ENCODE measurements around the gene ARHGAP23. TPM values are rescaled to one million over a fixed set of nuclear protein-coding genes. Genes with fewer than 3 reads are reported as not detected.
"Not testable (repeated sequence)": the region's sequence is repeated elsewhere in the genome, so short reads cannot be mapped to it uniquely, and the experiment has no call there.

ARHGAP23 gene
- total RNA-seq, 1 experiment from 2014 or later: 4.6 TPM

- DNase-seq (ENCODE audit: low read depth): no peak
These were observed 82.3 kb downstream of the ARHGAP23 start for GRCh38 chr17:38510421-38511149.

GRCh38 chr17:38511150-38512108, 83.2 kb downstream of the ARHGAP23 start:
- peak; percentile 41 for DNase-seq (ENCODE audit: low read depth)

GRCh38 chr17:38512473-38513058, 84.3 kb downstream of the ARHGAP23 start:
- no peak for DNase-seq (ENCODE audit: low read depth)

GRCh38 chr17:38526526-38526925, 98.3 kb downstream of the ARHGAP23 start:
- DNase-seq (ENCODE audit: low read depth): not testable (repeated sequence)

GRCh38 chr17:38528141-38528540, 99.9 kb downstream of the ARHGAP23 start:
- peak; percentile 11 for DNase-seq (ENCODE audit: low read depth)

- not testable (repeated sequence) for DNase-seq (ENCODE audit: low read depth)
These were observed 102.6 kb downstream of the ARHGAP23 start for GRCh38 chr17:38530856-38531255.

- not testable (repeated sequence) for DNase-seq (ENCODE audit: low read depth)
These were observed 103.5 kb downstream of the ARHGAP23 start for GRCh38 chr17:38531761-38532160.

GRCh38 chr17:38532451-38532850, 104.2 kb downstream of the ARHGAP23 start:
- no peak for DNase-seq (ENCODE audit: low read depth)

GRCh38 chr17:38533241-38533640, 105.0 kb downstream of the ARHGAP23 start:
- no peak for DNase-seq (ENCODE audit: low read depth)

- no peak for DNase-seq (ENCODE audit: low read depth)
These were observed 105.7 kb downstream of the ARHGAP23 start for GRCh38 chr17:38533866-38534497.

- DNase-seq (ENCODE audit: low read depth): no peak
These were observed 106.2 kb downstream of the ARHGAP23 start for GRCh38 chr17:38534498-38534885.

- no peak for DNase-seq (ENCODE audit: low read depth)
These were observed 107.6 kb downstream of the ARHGAP23 start for GRCh38 chr17:38535886-38536285.

GRCh38 chr17:38536661-38537060, 108.4 kb downstream of the ARHGAP23 start:
- no peak for DNase-seq (ENCODE audit: low read depth)

GRCh38 chr17:38538906-38539305, 110.6 kb downstream of the ARHGAP23 start:
- DNase-seq (ENCODE audit: low read depth): no peak

- DNase-seq (ENCODE audit: low read depth): no peak
These were observed 111.1 kb downstream of the ARHGAP23 start for GRCh38 chr17:38539386-38539785.

- no peak for DNase-seq (ENCODE audit: low read depth)
These were observed 112.3 kb downstream of the ARHGAP23 start for GRCh38 chr17:38540514-38541045.

GRCh38 chr17:38541281-38541680, 113.0 kb downstream of the ARHGAP23 start:
- DNase-seq (ENCODE audit: low read depth): no peak

- DNase-seq (ENCODE audit: low read depth): no peak
These were observed 114.0 kb downstream of the ARHGAP23 start for GRCh38 chr17:38542286-38542685.

GRCh38 chr17:38543403-38544174, 115.3 kb downstream of the ARHGAP23 start:
- DNase-seq (ENCODE audit: low read depth): no peak

- DNase-seq (ENCODE audit: low read depth): no peak
These were observed 116.0 kb downstream of the ARHGAP23 start for GRCh38 chr17:38544175-38544838.
